HepG2 (cell line): ENCODE results near the gene SAP25. TPM values are rescaled to one million over a fixed set of nuclear protein-coding genes. Genes with fewer than 3 reads are reported as not detected.

Experiments
- ATF7 ChIP-seq, 2 experiments: fragments of 450-650 bp in 1 of 2; sonication (generic) in 1 of 2; formaldehyde crosslinking in 1 of 2; IDR thresholded peaks; 2 replicates each; pipeline versions ENCODE4 v1.4.0 to v1.6.1; 2016 to 2020; ENCODE audit warnings: antibody characterized with exemption in 1 of 2, mild to moderate bottlenecking in 1 of 2, missing genetic modification reagents in 1 of 2
- GATAD2A ChIP-seq: IDR thresholded peaks from 2 replicates; pipeline ENCODE4 v1.6.1; 2016
- GLMP ChIP-seq: sonication (generic); formaldehyde crosslinking; IDR thresholded peaks from 2 replicates; pipeline ENCODE4 v1.9.0; 2021; ENCODE audit warnings: missing genetic modification reagents, mild to moderate bottlenecking, borderline replicate concordance
- GMEB2 ChIP-seq: IDR thresholded peaks from 2 replicates; pipeline ENCODE4 v1.6.1; 2016; ENCODE audit warnings: missing biosample characterization, missing genetic modification reagents, low read depth
- HBP1 ChIP-seq: IDR thresholded peaks from 2 replicates; pipeline ENCODE4 v1.6.1; 2016; ENCODE audit warnings: low read depth, control low read depth
- HNRNPLL ChIP-seq: fragments of 200-400 bp; formaldehyde crosslinking; IDR thresholded peaks from 2 replicates; pipeline ENCODE4 v1.6.1; 2017; ENCODE audit warnings: mild to moderate bottlenecking, low read depth, low read length; ENCODE audit not compliant: poor library complexity, severe bottlenecking
- LCORL ChIP-seq, 2 experiments: fragments of 450-650 bp in 1 of 2; sonication (generic) in 1 of 2; formaldehyde crosslinking in 1 of 2; IDR thresholded peaks; 2 replicates each; pipeline versions ENCODE4 v1.5.0 to v1.6.1; 2017 to 2020; ENCODE audit warnings: antibody characterized with exemption in 1 of 2, missing genetic modification reagents in 1 of 2
- NRL ChIP-seq: sonication (generic); formaldehyde crosslinking; IDR thresholded peaks from 2 replicates; pipeline ENCODE4 v1.5.0; 2020; ENCODE audit warnings: missing genetic modification reagents, mild to moderate bottlenecking, moderate library complexity, borderline replicate concordance
- RFXAP ChIP-seq: sonication (generic); formaldehyde crosslinking; IDR thresholded peaks from 2 replicates; pipeline ENCODE4 v1.4.0; 2020; ENCODE audit warnings: missing genetic modification reagents, borderline replicate concordance
- ZBTB33 ChIP-seq: sonication (generic); formaldehyde crosslinking; IDR thresholded peaks from 2 replicates; pipeline ENCODE4 v1.4.0; 2020; ENCODE audit warnings: missing genetic modification reagents
- ZBTB38 ChIP-seq: sonication (generic); formaldehyde crosslinking; IDR thresholded peaks from 2 replicates; pipeline ENCODE4 v1.5.1; 2020; ENCODE audit warnings: mild to moderate bottlenecking, missing genetic modification reagents
- ZFP90 ChIP-seq: sonication (generic); formaldehyde crosslinking; IDR thresholded peaks from 2 replicates; pipeline ENCODE4 v1.8.0; 2022; ENCODE audit warnings: missing genetic modification reagents, mild to moderate bottlenecking, inconsistent platforms, borderline replicate concordance
- ZNF468 ChIP-seq: sonication (generic); formaldehyde crosslinking; IDR thresholded peaks from 2 replicates; pipeline ENCODE4 v1.8.0; 2022; ENCODE audit warnings: mild to moderate bottlenecking, moderate library complexity, missing genetic modification reagents
- ZNF547 ChIP-seq: sonication (generic); formaldehyde crosslinking; IDR thresholded peaks from 2 replicates; pipeline ENCODE4 v1.5.1; 2020; ENCODE audit warnings: mild to moderate bottlenecking, missing genetic modification reagents
- ZNF609 ChIP-seq: sonication (generic); formaldehyde crosslinking; IDR thresholded peaks from 2 replicates; pipeline ENCODE4 v1.4.0; 2020; ENCODE audit warnings: mild to moderate bottlenecking, missing genetic modification reagents, borderline replicate concordance
- polyA plus RNA-seq, 8 experiments: library from polyadenylated mRNA; depleted of rRNA in 3 of 8; stranded (reverse) in 7 of 8; unstranded in 1 of 8; fragments of >200 nt; fragmentation: Illumina TruSeq in 4 of 8; extraction: Trizol in 4 of 8; gene quantifications; 2 replicates each; pipeline versions ENCODE4 v1.2.1 to v1.2.3, GENCODE V29; 2011 to 2016; ENCODE audit warnings: low read depth in 4 of 8, missing spikeins in 1 of 8, mixed read lengths in 1 of 8; ENCODE audit not compliant: insufficient read depth in 1 of 8
- total RNA-seq, 5 experiments: library from RNA; depleted of rRNA; stranded (reverse); fragments of >200 nt; fragmentation: Illumina TruSeq; extraction: Trizol; gene quantifications; 2 replicates each; pipeline ENCODE4 v1.2.3, GENCODE V29; 2016; ENCODE audit warnings: low read depth in 1 of 5

Gene SAP25
- total and polyA plus RNA-seq, 2 of the 13 experiments (the other 11 are each of a cell fraction or from before 2014, with no cell fraction given), result 0.15 to 0.20 TPM

- TF ChIP-seq GLMP (CRISPR knock-in tag) (no peak), GATAD2A (CRISPR knock-in tag) (no peak; the same call in 1 of the 2 replicates), ZNF547 (CRISPR knock-in tag) (peak; percentile 57), GMEB2 (CRISPR knock-in tag) (no peak), ZFP90 (peak; percentile 76), RFXAP (CRISPR knock-in tag) (peak; percentile 45; the same call in 1 of the 2 replicates), HNRNPLL (peak; percentile 66), ZNF468 (CRISPR knock-in tag) (0 out of 2 replicates have a peak, but pooled peaks have one; percentile 31), LCORL (IDR thresholded peaks at IDR 0.05) (no peak), LCORL (CRISPR knock-in tag; IDR thresholded peaks at IDR 0.05) (peak; percentile 60), ZBTB38 (CRISPR knock-in tag) (no peak), ZBTB33 (CRISPR knock-in tag) (no peak), ZNF609 (CRISPR knock-in tag) (no peak), HBP1 (CRISPR knock-in tag) (0 out of 2 replicates have a peak, but pooled peaks have one; percentile 57), NRL (CRISPR knock-in tag) (0 out of 2 replicates have a peak, but pooled peaks have one; percentile 41), ATF7 (IDR thresholded peaks at IDR 0.05) (no peak), ATF7 (CRISPR knock-in tag; IDR thresholded peaks at IDR 0.05) (0 out of 2 replicates have a peak, but pooled peaks have one; percentile 39)
Measured at GRCh38 chr7:100570954-100571828, 2.5 kb downstream of the SAP25 start (continued).
